H1 (cell line): ENCODE measurements around the gene TMEM108. TPM values are rescaled to one million over a fixed set of nuclear protein-coding genes. Genes with fewer than 3 reads are reported as not detected.

ENCODE experiments used
- CTCF ChIA-PET: fragments of 300-600 bp; sonication (Branson Sonifier 250); formaldehyde crosslinking; loops from one replicate; lab custom pipeline; 2021; ENCODE audit not compliant: partially characterized antibody; lab: Charles Lee
- POLR2A ChIA-PET: fragments of 300-600 bp; sonication (Branson Sonifier 250); formaldehyde crosslinking; loops from one replicate; lab custom pipeline; 2021; ENCODE audit warnings: inconsistent platforms; ENCODE audit not compliant: partially characterized antibody; lab: Charles Lee
- DNase-seq, 2 experiments: peaks; one replicate each; pipeline versions ENCODE4 v3.0.0 to v3.0.0-alpha.2; 2010 to 2022; ENCODE audit warnings: low spot score in 2 of 2, low read depth in 1 of 2, mixed read lengths in 1 of 2
- FAIRE-seq: peaks from 2 replicates; lab custom pipeline; 2011; peaks lifted over from hg19 to GRCh38; lab: Jason Lieb, UNC
- H2AFZ ChIP-seq: 2 replicates; pipeline ENCODE4 v1.8.1; 2012; ENCODE audit warnings: low read length, inconsistent platforms
- H2AK5ac ChIP-seq: 2 replicates; pipeline ENCODE4 v1.6.1; 2013; ENCODE audit warnings: low read depth, low read length
- H2BK120ac ChIP-seq: replicated peaks from 2 replicates; pipeline ENCODE3; 2013; ENCODE audit warnings: low read depth, low read length, inconsistent platforms
- H2BK12ac ChIP-seq: 2 replicates; pipeline ENCODE4 v1.6.1; 2013; ENCODE audit warnings: low read depth, low read length
- H2BK15ac ChIP-seq: 2 replicates; pipeline ENCODE4 v1.6.1; 2013; ENCODE audit warnings: low read length
- H2BK20ac ChIP-seq: 2 replicates; pipeline ENCODE4 v1.6.1; 2013; ENCODE audit warnings: low read length
- H2BK5ac ChIP-seq: 2 replicates; pipeline ENCODE4 v1.6.1; 2013; ENCODE audit warnings: low read depth, low read length
- H3K14ac ChIP-seq: 2 replicates; pipeline ENCODE4 v1.6.1; 2013; ENCODE audit warnings: inconsistent platforms; ENCODE audit not compliant: insufficient read length
- H3K18ac ChIP-seq: 2 replicates; pipeline ENCODE4 v1.6.1; 2013; ENCODE audit warnings: low read length; ENCODE audit errors: extremely low read depth
- H3K23ac ChIP-seq: 2 replicates; pipeline ENCODE4 v1.6.1; 2013; ENCODE audit warnings: inconsistent platforms; ENCODE audit not compliant: insufficient read length
- H3K23me2 ChIP-seq: 2 replicates; pipeline ENCODE4 v1.6.1; 2013; ENCODE audit warnings: low read depth, low read length
- H3K27ac ChIP-seq: 2 replicates; pipeline ENCODE4 v1.6.1; 2011; ENCODE audit warnings: low read depth, low read length, inconsistent platforms
- H3K27me3 ChIP-seq, 4 experiments: replicated peaks in 1 of 4; 1 replicate in 1 of 4; 2 replicates in 3 of 4; pipeline versions ENCODE4 v1.6.1 to v1.8.1; 2011 to 2013; ENCODE audit warnings: low read length in 3 of 4, mild to moderate bottlenecking in 3 of 4, inconsistent platforms in 2 of 4, mixed read lengths in 2 of 4, moderate library complexity in 1 of 4; ENCODE audit not compliant: control insufficient read depth in 3 of 4, insufficient read depth in 3 of 4; ENCODE audit errors: extremely low read depth in 1 of 4
- H3K36me3 ChIP-seq, 4 experiments: 2 replicates each; pipeline versions ENCODE4 v1.6.1 to v1.8.1; 2011 to 2013; ENCODE audit warnings: mild to moderate bottlenecking in 4 of 4, low read length in 3 of 4, moderate library complexity in 2 of 4, control low read depth in 1 of 4, inconsistent platforms in 1 of 4; ENCODE audit not compliant: insufficient read depth in 4 of 4, control insufficient read depth in 2 of 4
- H3K4ac ChIP-seq: replicated peaks from 2 replicates; pipeline ENCODE3; 2013; ENCODE audit warnings: low read length, low read depth, mixed read lengths, inconsistent platforms; ENCODE audit not compliant: insufficient read length
- H3K4me1 ChIP-seq, 4 experiments: replicated peaks in 1 of 4; 1 replicate in 1 of 4; 2 replicates in 3 of 4; pipeline versions ENCODE4 v1.6.1 to v1.8.1; 2011 to 2013; ENCODE audit warnings: low read length in 3 of 4, inconsistent platforms in 2 of 4, mixed read lengths in 1 of 4; ENCODE audit not compliant: insufficient read depth in 4 of 4, control insufficient read depth in 3 of 4
- H3K4me2 ChIP-seq, 2 experiments: 2 replicates each; pipeline versions ENCODE4 v1.6.1 to v1.8.1; 2011 to 2013; ENCODE audit warnings: low read depth in 2 of 2, low read length in 2 of 2, control low read depth in 1 of 2, inconsistent platforms in 1 of 2, mild to moderate bottlenecking in 1 of 2; ENCODE audit not compliant: insufficient read depth in 1 of 2
- H3K4me3 ChIP-seq, 4 experiments: fragments of 200-600, 300-600 bp in 1 of 4; sonication (generic), shearing (Covaris generic), sonication (Bioruptor Twin) in 1 of 4; 2 replicates each; pipeline versions ENCODE4 v1.5.1 to v1.8.1; 2011 to 2016; ENCODE audit warnings: low read length in 4 of 4, low read depth in 3 of 4, control low read depth in 2 of 4, inconsistent platforms in 2 of 4, mild to moderate bottlenecking in 2 of 4, mixed read lengths in 1 of 4, moderate library complexity in 1 of 4; ENCODE audit not compliant: insufficient read depth in 2 of 4; ENCODE audit errors: extremely low read depth in 1 of 4
- H3K56ac ChIP-seq: replicated peaks from 2 replicates; pipeline ENCODE3; 2013; ENCODE audit warnings: low read depth, mild to moderate bottlenecking, mixed read lengths, low read length, inconsistent platforms; ENCODE audit not compliant: insufficient read length
- H3K79me1 ChIP-seq: 2 replicates; pipeline ENCODE4 v1.6.1; 2013; ENCODE audit warnings: low read depth, low read length, control low read depth
- H3K79me2 ChIP-seq, 2 experiments: 2 replicates each; pipeline versions ENCODE4 v1.6.1 to v1.8.1; 2012 to 2013; ENCODE audit warnings: low read length in 2 of 2, mild to moderate bottlenecking in 2 of 2, inconsistent platforms in 1 of 2; ENCODE audit not compliant: insufficient read depth in 2 of 2, control insufficient read depth in 1 of 2
- H3K9ac ChIP-seq, 4 experiments: replicated peaks in 1 of 4; 1 replicate in 1 of 4; 2 replicates in 3 of 4; pipeline versions ENCODE4 v1.6.1 to v1.8.1; 2011 to 2013; ENCODE audit warnings: low read depth in 3 of 4, low read length in 3 of 4, control low read depth in 2 of 4, mild to moderate bottlenecking in 2 of 4, moderate library complexity in 2 of 4, inconsistent platforms in 1 of 4; ENCODE audit errors: extremely low read depth in 1 of 4
- H3K9me3 ChIP-seq, 2 experiments: 2 replicates each; pipeline versions ENCODE4 v1.6.1 to v1.8.1; 2012 to 2013; ENCODE audit warnings: mild to moderate bottlenecking in 2 of 2, moderate library complexity in 2 of 2, control low read depth in 1 of 2, inconsistent platforms in 1 of 2, low read depth in 1 of 2, low read length in 1 of 2, mixed read lengths in 1 of 2; ENCODE audit not compliant: insufficient read depth in 2 of 2
- H4K20me1 ChIP-seq, 2 experiments: replicated peaks in 1 of 2; 2 replicates each; pipeline versions ENCODE3 to v1.8.1; 2011 to 2013; ENCODE audit warnings: inconsistent platforms in 2 of 2, low read length in 2 of 2, mild to moderate bottlenecking in 1 of 2; ENCODE audit not compliant: insufficient read depth in 2 of 2, control insufficient read depth in 1 of 2
- H4K5ac ChIP-seq: 2 replicates; pipeline ENCODE4 v1.6.1; 2013; ENCODE audit warnings: low read length, low read depth, mixed read lengths, inconsistent platforms; ENCODE audit not compliant: insufficient read length
- H4K8ac ChIP-seq: 2 replicates; pipeline ENCODE4 v1.8.0; 2013; ENCODE audit warnings: mild to moderate bottlenecking, moderate library complexity, low read length, inconsistent platforms; ENCODE audit not compliant: insufficient read depth; ENCODE audit errors: extremely low read depth
- H4K91ac ChIP-seq: replicated peaks from 2 replicates; pipeline ENCODE3; 2013; ENCODE audit warnings: low read length, mixed read lengths, inconsistent platforms; ENCODE audit not compliant: insufficient read length
- BCL11A ChIP-seq, 2 experiments: IDR thresholded peaks; one replicate each; pipeline ENCODE4 v1.6.1; 2011; ENCODE audit warnings: low read depth in 2 of 2, low read length in 2 of 2, mild to moderate bottlenecking in 2 of 2
- CHD2 ChIP-seq: IDR thresholded peaks from 2 replicates; pipeline ENCODE4 v1.6.1; 2012; ENCODE audit warnings: low read length, improper control_type of control experiment
- CTBP2 ChIP-seq: IDR thresholded peaks from 2 replicates; pipeline ENCODE4 v1.7.0; 2011; ENCODE audit warnings: borderline replicate concordance, mild to moderate bottlenecking, moderate library complexity, mixed read lengths, low read length; ENCODE audit not compliant: insufficient read depth, insufficient read length
- CTCF ChIP-seq, 3 experiments: IDR thresholded peaks; 1 replicate in 2 of 3; 2 replicates in 1 of 3; pipeline versions ENCODE4 v1.5.1 to v1.6.1; 2011; ENCODE audit warnings: low read length in 3 of 3, mild to moderate bottlenecking in 3 of 3, inconsistent platforms in 2 of 3, low read depth in 1 of 3, moderate library complexity in 1 of 3; ENCODE audit not compliant: insufficient read depth in 1 of 3; ENCODE audit errors: control extremely low read depth in 1 of 3
- E2F6 ChIP-seq: IDR thresholded peaks from 2 replicates; pipeline ENCODE4 v1.6.1; 2012; ENCODE audit warnings: inconsistent platforms
- EZH2 ChIP-seq: fragments of 200-600 bp; sonication (generic); IDR thresholded peaks from 2 replicates; pipeline ENCODE4 v1.7.1; 2012; ENCODE audit warnings: low read depth, mild to moderate bottlenecking, moderate library complexity, low read length, inconsistent platforms; ENCODE audit not compliant: severe bottlenecking
- HDAC6 ChIP-seq: IDR thresholded peaks from one replicate; pipeline ENCODE4 v1.7.1; 2012; ENCODE audit warnings: low read depth, mild to moderate bottlenecking, inconsistent platforms, low read length, moderate library complexity
- SIN3A ChIP-seq, 2 experiments: IDR thresholded peaks in 1 of 2; conservative IDR thresholded peaks in 1 of 2; 2 replicates each; pipeline ENCODE4 v1.6.1; 2011 to 2012; ENCODE audit warnings: low read length in 2 of 2, improper control_type of control experiment in 1 of 2, low read depth in 1 of 2, mild to moderate bottlenecking in 1 of 2
- SP2 ChIP-seq: IDR thresholded peaks from 2 replicates; pipeline ENCODE4 v1.6.1; 2012; ENCODE audit warnings: mild to moderate bottlenecking, low read length, inconsistent platforms
- TEAD4 ChIP-seq: IDR thresholded peaks from 2 replicates; pipeline ENCODE4 v1.6.1; 2012; ENCODE audit warnings: low read depth, low read length, inconsistent platforms, mixed read lengths
- WGBS, 2 experiments: shearing (Covaris generic) in 1 of 2; methylation state at CpG; one replicate each; pipeline versions ENCODE4 v1.1.6 to v1.1.7; 2013 to 2015; ENCODE audit warnings: low lambda C conversion rate in 2 of 2, mixed read lengths in 2 of 2, inconsistent platforms in 1 of 2, low coverage in 1 of 2, missing lambda C conversion rate in 1 of 2; ENCODE audit not compliant: insufficient replicate concordance in 2 of 2, insufficient coverage in 1 of 2, insufficient read length in 1 of 2; ENCODE audit errors: extremely low coverage in 1 of 2, missing lambda C conversion rate in 1 of 2; 5-methylcytosine and 5-hydroxymethylcytosine counted together
- polyA plus RNA-seq, 7 experiments: library from polyadenylated mRNA; depleted of rRNA in 3 of 7; stranded (reverse) in 5 of 7; unstranded in 2 of 7; fragments of >200 nt in 5 of 7; fragments of 200-250 nt in 2 of 7; gene quantifications; 1 replicate in 5 of 7; 2 replicates in 1 of 7; 4 replicates in 1 of 7; pipeline versions ENCODE4 v1.2.1 to v1.2.3, GENCODE V29; 2011 to 2013; ENCODE audit warnings: missing spikeins in 2 of 7, mixed read lengths in 2 of 7
- total RNA-seq: library from RNA; stranded (reverse); fragmentation: NEBNext Ultra II Directional; extraction: Animal tissue kit (Norgen Biotek cat#: 25700); gene quantifications from 2 replicates; pipeline ENCODE4 v1.2.1, GENCODE V29; 2021

Gene TMEM108
- total and polyA plus RNA-seq, 2 of the 8 experiments (the other 6 are each of a cell fraction or from before 2014, with no cell fraction given): 14.3 to 16.2 TPM

- H4K20me1 ChIP-seq: no peaks in the 10 kb centered on the region
- FAIRE-seq (no peak), DNase-seq (no peak)
- WGBS, 2 experiments: 100% methylated on average over 1 of the region's 1 CpG; no CpG with 5 or more reads in 1 of the 2 experiments
- H2BK12ac ChIP-seq: no peak overlapping the region
- H3K23ac ChIP-seq: no peak overlapping the region
- H3K79me2 ChIP-seq: 0 out of 4 replicates have a peak, but pooled peaks cover 0 to 3% of the 10 kb centered on the region in 2 experiments
- no peak overlapping the region for H3K9ac ChIP-seq
- H3K79me1 ChIP-seq: no peaks in the 10 kb centered on the region; the same call in 1 of the 2 replicates
- peaks cover 2 to 4% (median 3%) of the 10 kb centered on the region in 4 experiments; a peak in 5 of 7 replicates for H3K4me1 ChIP-seq
- peak overlapping the region; percentile 42 for H3K14ac ChIP-seq
- ChIA-PET POLR2A (no interaction called here), CTCF (interaction anchor here (0.9 to 1.0 kb wide), 2 partner anchors 192 to 273 kb away, joined by 3 read pairs; no protein-coding TSS in a partner anchor)
- H2AK5ac ChIP-seq: no peak overlapping the region
- no peak overlapping the region for H2BK5ac ChIP-seq
- H3K4me2 ChIP-seq: no peak overlapping the region
- H3K36me3 ChIP-seq: no peaks in the 10 kb centered on the region
- H2BK120ac ChIP-seq: no peak overlapping the region
- H3K4me3 ChIP-seq: no peak overlapping the region
- no peaks in the 10 kb centered on the region for H3K27me3 ChIP-seq
- no peak overlapping the region for H2BK15ac ChIP-seq
- H2AFZ ChIP-seq: no peak overlapping the region
- no peak overlapping the region for H4K8ac ChIP-seq
- no peak overlapping the region for H2BK20ac ChIP-seq
- H4K5ac ChIP-seq: no peak overlapping the region
- H4K91ac ChIP-seq: no peak overlapping the region
- no peaks in the 10 kb centered on the region; the same call in 1 of the 2 replicates for H3K23me2 ChIP-seq
- no peak overlapping the region for H3K27ac ChIP-seq
- H3K4ac ChIP-seq: no peak overlapping the region
- no peak overlapping the region for H3K18ac ChIP-seq
- H3K56ac ChIP-seq: no peak overlapping the region
- H3K9me3 ChIP-seq: no peaks in the 10 kb centered on the region
- TF ChIP-seq CTBP2 (no peak), CTCF (IDR thresholded peaks at IDR 0.05; ENCODE audit: control extremely low read depth in 1 of 3, insufficient read depth in 1 of 3, low read depth in 1 of 3, low read length in 3 of 3) (no peak), SIN3A (conservative IDR thresholded peaks at IDR 0.05 in 1 of 2, IDR thresholded peaks at IDR 0.05 in 1 of 2; ENCODE audit: low read depth in 1 of 2, low read length in 2 of 2) (no peak), HDAC6 (no peak), SP2 (no peak), TEAD4 (no peak), BCL11A (IDR thresholded peaks at IDR 0.05; ENCODE audit: low read depth in 2 of 2, low read length in 2 of 2) (no peak), E2F6 (no peak), CHD2 (no peak), EZH2 (no peak)
Observed at GRCh38 chr3:133106169-133106568, 68.0 kb downstream of the TMEM108 start.
